PC-3 (cell line): ENCODE measurements around the gene CASP8AP2. TPM values are rescaled to one million over a fixed set of nuclear protein-coding genes. Genes with fewer than 3 reads are reported as not detected.

Experiments used
- ATAC-seq: fragments of 200-7000 bp; cut with Tn5 transposase; 2 replicates; pipeline ENCODE4 v1.9.1; 2020; ENCODE audit warnings: mild to moderate bottlenecking, moderate library complexity
- Bru-seq: library from RNA; stranded (reverse); fragments of 400-500 nt; gene quantifications from one replicate; lab custom pipeline; 2021; lab: Mats Ljungman, UMichigan
- BruChase-seq, 2 experiments: library from RNA; stranded (reverse); fragments of 400-500 nt; gene quantifications; one replicate each; lab custom pipeline; 2021; lab: Mats Ljungman, UMichigan
- BruUV-seq: library from RNA; stranded (reverse); fragments of 400-500 nt; replicated peaks from 2 replicates; lab custom pipeline; 2021; lab: Mats Ljungman, UMichigan
- CTCF ChIA-PET: fragments of 300-600 bp; sonication (Branson Sonifier 250); formaldehyde crosslinking; loops from one replicate; lab custom pipeline; 2022; ENCODE audit warnings: antibody characterized with exemption; lab: Charles Lee
- POLR2A ChIA-PET: fragments of 300-600 bp; sonication (Branson Sonifier 250); formaldehyde crosslinking; loops from one replicate; lab custom pipeline; 2022; ENCODE audit warnings: antibody characterized with exemption; ENCODE audit not compliant: unreplicated experiment; lab: Charles Lee
- DNase-seq: peaks from one replicate; pipeline ENCODE4 v3.0.0-alpha.2; 2015
- H2AFZ ChIP-seq: fragments of 300-600 bp; sonication (generic); 2 replicates; pipeline ENCODE4 v1.6.0; 2016; ENCODE audit warnings: antibody characterized with exemption, low read length
- H3F3A ChIP-seq: fragments of 300-600 bp; sonication (generic); one replicate; pipeline ENCODE4 v1.6.0; 2017; ENCODE audit warnings: antibody characterized with exemption, low read length, control low read depth, mild to moderate bottlenecking; ENCODE audit not compliant: unreplicated experiment
- H3K27ac ChIP-seq: fragments of 300-600 bp; sonication (generic); 2 replicates; pipeline ENCODE4 v1.5.1; 2016; ENCODE audit warnings: mild to moderate bottlenecking, low read length
- H3K27me3 ChIP-seq: fragments of 300-600 bp; sonication (generic); 2 replicates; pipeline ENCODE4 v1.6.1; 2016; ENCODE audit warnings: low read length, mixed read lengths
- H3K36me3 ChIP-seq: fragments of 300-600 bp; sonication (generic); 2 replicates; pipeline ENCODE4 v1.6.1; 2016; ENCODE audit warnings: low read depth, mixed run types, low read length, mixed read lengths
- H3K4me1 ChIP-seq: fragments of 300-600 bp; sonication (generic); 2 replicates; pipeline ENCODE4 v1.5.1; 2016; ENCODE audit warnings: low read length; ENCODE audit not compliant: insufficient read depth
- H3K4me2 ChIP-seq: fragments of 300-600 bp; sonication (generic); 2 replicates; pipeline ENCODE4 v1.6.0; 2016; ENCODE audit warnings: low read length
- H3K4me3 ChIP-seq: fragments of 300-600 bp; sonication (generic); 2 replicates; pipeline ENCODE4 v1.5.1; 2016; ENCODE audit warnings: mild to moderate bottlenecking, low read length, mixed read lengths
- H3K79me2 ChIP-seq: fragments of 300-600 bp; sonication (generic); 2 replicates; pipeline ENCODE4 v1.6.1; 2017; ENCODE audit warnings: low read length, mixed read lengths
- H3K9ac ChIP-seq: fragments of 300-600 bp; sonication (generic); 2 replicates; pipeline ENCODE4 v1.6.0; 2016; ENCODE audit warnings: mild to moderate bottlenecking, low read length
- H3K9me2 ChIP-seq: fragments of 300-600 bp; sonication (generic); replicated peaks from 2 replicates; pipeline ENCODE4 v1.6.1; 2016; ENCODE audit warnings: mixed run types, low read length, mixed read lengths
- H3K9me3 ChIP-seq: fragments of 300-600 bp; sonication (generic); 2 replicates; pipeline ENCODE4 v1.6.1; 2016; ENCODE audit warnings: low read length, mixed read lengths
- H4K20me1 ChIP-seq: fragments of 300-600 bp; sonication (generic); 2 replicates; pipeline ENCODE4 v1.6.1; 2016; ENCODE audit warnings: low read length, mixed read lengths
- CTCF ChIP-seq: fragments of 300-600 bp; sonication (generic); conservative IDR thresholded peaks from 2 replicates; pipeline ENCODE4 v1.5.1; 2017; ENCODE audit warnings: antibody characterized with exemption, low read depth, mild to moderate bottlenecking, low read length
- EZH2 ChIP-seq: fragments of 300-600 bp; sonication (generic); IDR thresholded peaks from one replicate; pipeline ENCODE4 v1.6.1; 2017; ENCODE audit warnings: antibody characterized with exemption, mild to moderate bottlenecking, low read length; ENCODE audit not compliant: unreplicated experiment
- EZH2phosphoT487 ChIP-seq: fragments of 300-600 bp; sonication (generic); IDR thresholded peaks from 2 replicates; pipeline ENCODE4 v1.6.1; 2018; ENCODE audit warnings: mild to moderate bottlenecking, antibody characterized with exemption, low read length, borderline replicate concordance
- intact Hi-C: fragments of 100-400 bp; cut with micrococcal nuclease; formaldehyde crosslinking; loops from 2 replicates; pipeline ENCODE4 v1.9.0; 2023
- long read RNA-seq: library from polyadenylated mRNA; unstranded; transcript quantifications from one replicate; pipeline ENCODE4 v2.0.0, GENCODE V29; 2021; ENCODE audit not compliant: unreplicated experiment
- total RNA-seq: library from RNA; depleted of rRNA; stranded (reverse); fragments of >200 nt; gene quantifications from 2 replicates; pipeline ENCODE4 v1.2.3, GENCODE V29; 2014; rRNA removed

The CASP8AP2 gene
- 6.6 and 7.8 TPM in 2 replicates for total RNA-seq
- Bru-seq, nascent RNA, result percentile 61 among the genes with signal in this experiment
- percentile 74 among the genes with signal in this experiment for BruChase-seq, experiment 1, labeled RNA remaining after a 6-hour chase
- percentile 71 among the genes with signal in this experiment for BruChase-seq, experiment 2, labeled RNA remaining after a 2-hour chase
- long read RNA-seq, partial matches to known transcripts, result 0 of 16 reads
- long read RNA-seq, other reads (novel, unspliced or antisense), result 14 of 16 reads

GRCh38 chr6:89829472-89830169 lies at the start of gene CASP8AP2:
CASP8AP2 (plus strand) TSS chr6:89829880.
- Histone ChIP-seq H3K4me2 (peak within 1 kb of the TSS; percentile 90), H3K4me3 (peak within 1 kb of the TSS; percentile 87), H3K27me3 (no peaks in the 10 kb centered on the region), H3K9me3 (no peaks in the 10 kb centered on the region), H3K4me1 (no peaks in the 10 kb centered on the region), H3K27ac (peak within 1 kb of the TSS; percentile 2; the same call in 1 of the 2 replicates), H3K9ac (peak within 1 kb of the TSS; percentile 89), H3K79me2 (peaks cover 18% of the 10 kb centered on the region), H3F3A (no peaks in the 10 kb centered on the region), H4K20me1 (no peaks in the 10 kb centered on the region), H2AFZ (peak within 1 kb of the TSS; percentile 83), H3K9me2 (no peaks in the 10 kb centered on the region), H3K36me3 (no peaks in the 10 kb centered on the region)
- DNase-seq, result peak; percentile 97
- POLR2A ChIA-PET, result interaction anchor here (0.5 to 1.2 kb wide), 2 partner anchors 10 to 12 kb away, joined by 4 to 11 read pairs; partner anchors contain the start of gene MDN1
- intact Hi-C loops, result no loop called here
- BruUV-seq, result no TSS peak
- ATAC-seq, result peak; percentile 97
- TF ChIP-seq EZH2phosphoT487 (no peak), CTCF (no peak), EZH2 (no peak)
- CTCF ChIA-PET, result interaction anchor here (0.5 kb wide), 1 partner anchor 13 kb away, joined by 4 read pairs; no protein-coding TSS in a partner anchor

- TF ChIP-seq CTCF (no peak), EZH2phosphoT487 (no peak), EZH2 (no peak)
- no peak for ATAC-seq
- Histone ChIP-seq H3K4me2 (no peak overlapping the region), H3K79me2 (no peaks in the 10 kb centered on the region), H3K9me3 (no peaks in the 10 kb centered on the region), H2AFZ (no peak overlapping the region), H3K4me3 (no peak overlapping the region), H3K27ac (no peak overlapping the region), H3F3A (no peaks in the 10 kb centered on the region), H3K9me2 (no peaks in the 10 kb centered on the region), H3K4me1 (no peaks in the 10 kb centered on the region), H3K9ac (no peak overlapping the region), H3K36me3 (peaks cover 22% of the 10 kb centered on the region), H4K20me1 (no peaks in the 10 kb centered on the region), H3K27me3 (no peaks in the 10 kb centered on the region)
- DNase-seq, result no peak
- no TSS peak for BruUV-seq
- CTCF ChIA-PET, result no interaction called here
- intact Hi-C loops, result no loop called here
- POLR2A ChIA-PET, result no interaction called here
Observed at GRCh38 chr6:89781070-89782034, 48.3 kb upstream of the CASP8AP2 start.
